Thoracic aorta (tissue), 2 donors: Measurements from ENCODE around the gene PUSL1. TPM values are rescaled to one million over a fixed set of nuclear protein-coding genes. Genes with fewer than 3 reads are reported as not detected.

ENCODE experiments used
- ATAC-seq: fragments of 150-250 bp; one replicate; pipeline ENCODE4 v1.8.0; 2017; ENCODE audit warnings: low read depth; ENCODE audit not compliant: insufficient number of reproducible peaks, low FRiP score
- DNase-seq: peaks from one replicate; pipeline ENCODE4 v3.0.0-alpha.2; 2020; ENCODE audit warnings: low spot score
- H3K27ac ChIP-seq, 2 donors: fragments of 200-600 bp; sonication (generic); 1 replicate in 1 of 2; 2 replicates in 1 of 2; pipeline ENCODE4 v1.5.1; 2016; ENCODE audit warnings: mild to moderate bottlenecking in 2 of 2, moderate library complexity in 2 of 2
- H3K27me3 ChIP-seq: fragments of 200-600 bp; sonication (generic); replicated peaks from 2 replicates; pipeline ENCODE4 v1.6.0; 2016; ENCODE audit warnings: mild to moderate bottlenecking; ENCODE audit not compliant: insufficient read depth
- H3K36me3 ChIP-seq: fragments of 200-600 bp; sonication (generic); one replicate; pipeline ENCODE4 v1.5.1; 2016
- H3K4me1 ChIP-seq, 2 donors: fragments of 200-600 bp; sonication (generic); 1 replicate in 1 of 2; 2 replicates in 1 of 2; pipeline versions ENCODE4 v1.5.1 to v1.6.0; 2016; ENCODE audit warnings: low read depth in 2 of 2, mild to moderate bottlenecking in 1 of 2; ENCODE audit not compliant: control insufficient read depth in 1 of 2
- H3K4me3 ChIP-seq: fragments of 200-600 bp; sonication (generic); 2 replicates; pipeline ENCODE4 v1.5.1; 2016; ENCODE audit warnings: mild to moderate bottlenecking
- H3K9me3 ChIP-seq: fragments of 200-600 bp; sonication (generic); 2 replicates; pipeline ENCODE4 v1.5.1; 2016
- CTCF ChIP-seq: fragments of 200-600 bp; sonication (generic); IDR thresholded peaks from one replicate; pipeline ENCODE4 v1.5.1; 2019; ENCODE audit warnings: antibody characterized with exemption
- total RNA-seq, 2 donors: library from RNA; depleted of rRNA; stranded (reverse); fragments of >200 nt; gene quantifications; one replicate each; pipeline versions ENCODE4 v1.1.0 to v1.2.3, GENCODE V29; 2016

PUSL1 gene
- total RNA-seq, 2 donors from 2014 or later, result 22.1 to 22.6 TPM

GRCh38 chr1:1318131-1318652 lies 9.8 kb downstream of the PUSL1 start:
- peaks cover 20% of the 10 kb centered on the region for H3K36me3 ChIP-seq

DNA sequence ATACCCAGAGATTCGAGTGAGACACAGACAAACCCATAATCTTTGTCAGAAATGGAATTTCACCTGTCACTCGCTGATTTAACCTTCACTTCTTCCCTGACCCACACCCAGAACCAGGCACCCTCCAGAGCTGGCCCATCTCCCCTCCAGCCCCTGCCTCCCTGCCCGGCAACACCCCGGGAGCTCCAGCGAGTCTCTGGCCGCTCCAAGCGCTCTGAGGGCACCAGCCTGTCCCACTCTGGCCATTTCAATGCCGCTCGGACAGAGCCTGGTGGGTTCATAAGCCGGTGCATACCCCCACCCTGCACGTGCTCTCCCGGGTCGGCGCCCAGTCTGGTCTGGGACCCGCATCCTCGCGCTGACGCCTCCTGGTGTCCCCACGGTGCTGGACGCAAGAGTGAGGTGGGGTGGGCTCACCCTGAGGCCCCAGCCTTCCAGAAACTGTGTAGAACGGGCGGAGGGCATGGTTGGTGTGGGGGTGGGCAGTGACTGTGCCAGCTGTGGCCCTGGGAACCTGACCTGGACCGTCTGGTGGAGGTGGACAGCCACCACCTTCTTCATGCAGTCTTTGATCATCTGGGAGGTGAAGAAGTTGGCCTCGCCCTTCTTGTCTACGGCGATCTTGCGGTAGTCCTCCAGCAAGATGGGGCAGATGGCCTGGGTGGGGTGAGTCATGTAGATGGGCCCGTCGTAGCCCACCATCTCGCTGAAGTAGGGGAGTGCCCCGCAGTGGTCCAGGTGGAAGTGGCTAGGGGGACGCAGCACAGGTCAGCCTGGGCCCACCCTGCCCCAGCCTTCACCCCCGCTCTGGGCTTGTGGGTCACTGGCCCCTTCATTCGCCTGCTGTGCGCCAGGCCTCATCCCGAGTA lies 10.6 kb downstream of the PUSL1 start:
- Histone ChIP-seq H3K9me3 (no peaks in the 10 kb centered on the region), H3K4me1 (peaks cover 25 to 45% of the 10 kb centered on the region in 2 donors), H3K27me3 (no peaks in the 10 kb centered on the region), H3K27ac (peak overlapping the region; percentile 56 to 72), H3K4me3 (no peak overlapping the region), H3K36me3 (peaks cover 12% of the 10 kb centered on the region)
- ATAC-seq, result no peak
- DNase-seq, result no peak
- no peak for TF ChIP-seq CTCF

More at GRCh38 chr1:1318131-1318652, 9.8 kb downstream of the PUSL1 start:
- peak overlapping the region; percentile 72 to 79 for H3K27ac ChIP-seq
- DNase-seq (peak; percentile 73), ATAC-seq (peak; percentile 78)
- H3K9me3 ChIP-seq, result no peaks in the 10 kb centered on the region
- H3K4me3 ChIP-seq, result no peak overlapping the region
- no peaks in the 10 kb centered on the region for H3K27me3 ChIP-seq
- H3K4me1 ChIP-seq, result peaks cover 21 to 40% of the 10 kb centered on the region in 2 donors
- no peak for TF ChIP-seq CTCF

DNA sequence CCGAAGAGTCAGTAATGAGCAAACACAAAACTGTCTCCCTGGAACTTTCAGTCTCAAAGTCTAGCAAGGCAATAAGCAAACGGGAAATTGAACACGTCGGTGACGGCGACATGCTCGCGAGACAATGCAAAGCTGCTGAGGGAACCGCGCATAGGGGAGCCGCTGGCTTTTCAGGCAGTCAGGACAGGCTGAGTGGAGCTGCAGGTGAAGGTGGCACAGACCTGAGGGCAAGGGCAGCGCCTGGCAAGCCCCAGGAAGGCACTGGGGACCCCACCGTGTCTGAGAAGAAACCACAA lies 11.2 kb downstream of the PUSL1 start:
- peaks cover 25 to 45% of the 10 kb centered on the region in 2 donors for H3K4me1 ChIP-seq
- ATAC-seq (no peak), DNase-seq (no peak)
- H3K27me3 ChIP-seq, result no peaks in the 10 kb centered on the region
- H3K9me3 ChIP-seq, result no peaks in the 10 kb centered on the region
- H3K27ac ChIP-seq, result peak overlapping the region; percentile 56 to 72
- no peak overlapping the region for H3K4me3 ChIP-seq
- no peak for TF ChIP-seq CTCF
- peaks cover 6% of the 10 kb centered on the region for H3K36me3 ChIP-seq

- H3K4me3 ChIP-seq, result no peak overlapping the region
- no peak overlapping the region for H3K27ac ChIP-seq
- no peaks in the 10 kb centered on the region for H3K9me3 ChIP-seq
- H3K4me1 ChIP-seq, result peaks cover 35 to 55% of the 10 kb centered on the region in 2 donors
- H3K27me3 ChIP-seq, result no peaks in the 10 kb centered on the region
- ATAC-seq (no peak), DNase-seq (no peak)
- no peak for TF ChIP-seq CTCF
- peaks cover 4% of the 10 kb centered on the region for H3K36me3 ChIP-seq
Measured at GRCh38 chr1:1320666-1321448, 12.5 kb downstream of the PUSL1 start.

DNA sequence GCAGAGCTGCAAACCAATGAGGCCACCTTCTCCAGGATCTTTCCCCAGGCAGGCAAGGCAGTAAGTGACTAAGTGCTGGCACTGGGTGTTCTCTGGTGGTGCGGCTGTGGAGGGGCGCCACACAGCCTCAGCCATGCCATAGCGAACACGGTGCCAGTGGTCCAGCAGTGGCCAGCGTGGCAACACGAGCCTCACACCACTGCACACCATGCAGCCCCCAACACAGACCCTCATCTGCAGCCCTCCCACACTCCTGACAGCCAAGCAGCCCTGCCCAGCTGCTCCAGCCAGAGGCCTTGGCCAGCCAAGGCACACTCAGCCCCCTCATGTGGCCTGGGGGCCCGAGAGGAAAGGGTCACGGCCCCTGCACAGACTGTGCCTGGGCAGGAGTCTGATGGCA lies 13.1 kb downstream of the PUSL1 start:
- DNase-seq, result no peak
- TF ChIP-seq CTCF, result no peak
- H3K27me3 ChIP-seq, result no peaks in the 10 kb centered on the region
- ATAC-seq, result no peak
- peaks cover 37 to 61% of the 10 kb centered on the region in 2 donors for H3K4me1 ChIP-seq
- H3K4me3 ChIP-seq, result no peak overlapping the region
- H3K27ac ChIP-seq, result no peak overlapping the region
- peaks cover 4% of the 10 kb centered on the region for H3K36me3 ChIP-seq
- H3K9me3 ChIP-seq, result no peaks in the 10 kb centered on the region
